Body of pancreas (tissue), 4 donors: ENCODE results near the gene LAP3. TPM values are rescaled to one million over a fixed set of nuclear protein-coding genes. Genes with fewer than 3 reads are reported as not detected.

ENCODE experiments used
- ATAC-seq: fragments of 150-250 bp; one replicate; pipeline ENCODE4 v1.9.1; 2016
- DNase-seq, 4 donors: peaks; one replicate each; pipeline ENCODE4 v3.0.0-alpha.2; 2019
- H3K27ac ChIP-seq, 4 donors: fragments of 200-600 bp; sonication (generic); 1 replicate in 3 of 4; 2 replicates in 1 of 4; pipeline versions ENCODE4 v1.5.1 to v1.6.1; 2016 to 2019; ENCODE audit warnings: mild to moderate bottlenecking in 1 of 4, mixed read lengths in 1 of 4, moderate library complexity in 1 of 4
- H3K27me3 ChIP-seq, 2 donors: fragments of 200-600 bp; sonication (generic); one replicate each; pipeline ENCODE4 v1.6.0; 2016; ENCODE audit warnings: mild to moderate bottlenecking in 1 of 2
- H3K36me3 ChIP-seq, 2 donors: fragments of 200-600 bp; sonication (generic); replicated peaks in 1 of 2; 2 replicates each; pipeline ENCODE4 v1.5.1; 2016; ENCODE audit warnings: low read depth in 2 of 2; ENCODE audit not compliant: insufficient read depth in 1 of 2
- H3K4me1 ChIP-seq: fragments of 200-600 bp; sonication (generic); one replicate; pipeline ENCODE4 v1.6.0; 2016
- H3K4me3 ChIP-seq, 2 donors: fragments of 200-600 bp; sonication (generic); 1 replicate in 1 of 2; 2 replicates in 1 of 2; pipeline ENCODE4 v1.5.1; 2016 to 2019
- H3K9me3 ChIP-seq, 3 donors: fragments of 200-600 bp; sonication (generic); 1 replicate in 2 of 3; 2 replicates in 1 of 3; pipeline ENCODE4 v1.5.1; 2016
- CTCF ChIP-seq, 7 experiments: fragments of 450-650 bp in 4 of 7; fragments of 200-600 bp in 3 of 7; sonication (generic) in 3 of 7; IDR thresholded peaks; one replicate each; pipeline ENCODE4 v1.5.1; 2016 to 2019; ENCODE audit warnings: antibody characterized with exemption in 7 of 7
- POLR2A ChIP-seq, 3 donors: fragments of 450-650 bp; IDR thresholded peaks; one replicate each; pipeline ENCODE4 v1.6.1; 2016; ENCODE audit warnings: antibody characterized with exemption in 3 of 3, mild to moderate bottlenecking in 2 of 3
- WGBS, 2 donors: methylation state at CpG; one replicate each; pipeline ENCODE4 v1.1.5; 2017; 5-methylcytosine and 5-hydroxymethylcytosine counted together
- intact Hi-C: fragments of 100-400 bp; cut with DNase I; formaldehyde crosslinking; loops from one replicate; pipeline ENCODE4 v1.15.1; 2023
- total RNA-seq, 2 donors: library from RNA; depleted of rRNA; stranded (reverse); fragments of >200 nt; gene quantifications; one replicate each; pipeline ENCODE4 v1.1.0, GENCODE V29; 2016

The LAP3 gene
- total RNA-seq, 2 donors from 2014 or later, result 28.0 to 28.8 TPM

GRCh38 chr4:17560065-17560673 is 16.8 kb upstream of the LAP3 start:
- DNase-seq (no peak), ATAC-seq (no peak)
- no peak for TF ChIP-seq CTCF (IDR thresholded peaks at IDR 0.05)
- no peak for TF ChIP-seq POLR2A (IDR thresholded peaks at IDR 0.05)
- intact Hi-C loops, result no loop called here
- 69 to 72% methylated on average over 5 to 6 of the region's 6 CpGs for WGBS, 2 donors
- no peak overlapping the region for H3K27ac ChIP-seq
- H3K36me3 ChIP-seq, result no peaks in the 10 kb centered on the region
- H3K4me3 ChIP-seq, result no peak overlapping the region
- H3K4me1 ChIP-seq, result no peaks in the 10 kb centered on the region
- no peaks in the 10 kb centered on the region for H3K9me3 ChIP-seq
- no peaks in the 10 kb centered on the region for H3K27me3 ChIP-seq

GRCh38 chr4:17561195-17561909 is 15.6 kb upstream of the LAP3 start:
- Histone ChIP-seq H3K4me3 (no peak overlapping the region), H3K27me3 (no peaks in the 10 kb centered on the region), H3K9me3 (no peaks in the 10 kb centered on the region), H3K27ac (no peak overlapping the region), H3K4me1 (no peaks in the 10 kb centered on the region), H3K36me3 (no peaks in the 10 kb centered on the region)
- intact Hi-C loops, result no loop called here
- 63 to 70% methylated on average over 8 of the region's 8 CpGs for WGBS, 2 donors
- no peak for TF ChIP-seq POLR2A (IDR thresholded peaks at IDR 0.05)
- no peak for TF ChIP-seq CTCF (IDR thresholded peaks at IDR 0.05)
- DNase-seq (no peak), ATAC-seq (no peak)

GRCh38 chr4:17562157-17562556 is 14.8 kb upstream of the LAP3 start:
- H3K4me3 ChIP-seq, result no peak overlapping the region
- no peaks in the 10 kb centered on the region for H3K36me3 ChIP-seq
- intact Hi-C loops, result no loop called here
- H3K4me1 ChIP-seq, result no peaks in the 10 kb centered on the region
- DNase-seq, result no peak
- H3K27ac ChIP-seq, result no peak overlapping the region
- 46 to 64% methylated on average over 1 of the region's 1 CpG for WGBS, 2 donors
- ATAC-seq, result no peak
- H3K9me3 ChIP-seq, result no peaks in the 10 kb centered on the region
- H3K27me3 ChIP-seq, result no peaks in the 10 kb centered on the region
- no peak for TF ChIP-seq CTCF (IDR thresholded peaks at IDR 0.05)
- no peak for TF ChIP-seq POLR2A (IDR thresholded peaks at IDR 0.05)

GRCh38 chr4:17565846-17566245 is 11.2 kb upstream of the LAP3 start:
- no peaks in the 10 kb centered on the region for H3K36me3 ChIP-seq
- no peaks in the 10 kb centered on the region for H3K9me3 ChIP-seq
- ATAC-seq (no peak), DNase-seq (no peak)
- 79 to 87% methylated on average over 3 of the region's 3 CpGs for WGBS, 2 donors
- H3K27me3 ChIP-seq, result no peaks in the 10 kb centered on the region
- H3K4me1 ChIP-seq, result no peaks in the 10 kb centered on the region
- intact Hi-C loops, result no loop called here
- H3K27ac ChIP-seq, result no peak overlapping the region
- H3K4me3 ChIP-seq, result no peak overlapping the region
- TF ChIP-seq CTCF (IDR thresholded peaks at IDR 0.05) (no peak), POLR2A (IDR thresholded peaks at IDR 0.05) (no peak)

GRCh38 chr4:17567271-17567670 is 9.7 kb upstream of the LAP3 start:
- Histone ChIP-seq H3K36me3 (no peaks in the 10 kb centered on the region), H3K9me3 (no peaks in the 10 kb centered on the region), H3K27ac (no peak overlapping the region), H3K4me1 (no peaks in the 10 kb centered on the region), H3K4me3 (no peak overlapping the region), H3K27me3 (no peaks in the 10 kb centered on the region)
- 60 to 77% methylated on average over 2 of the region's 2 CpGs for WGBS, 2 donors
- intact Hi-C loops, result no loop called here
- TF ChIP-seq CTCF (IDR thresholded peaks at IDR 0.05) (no peak), POLR2A (IDR thresholded peaks at IDR 0.05) (no peak)
- DNase-seq (no peak), ATAC-seq (no peak)
